T-helper 2 cell treated with Interferon-gamma antibody and Interleukin-4, amounts not matched to agents 100 ng/mL and 5 ng/mL, for 36 hours (primary cell): Measurements from ENCODE around the gene CCDC33. TPM values are rescaled to one million over a fixed set of nuclear protein-coding genes. Genes with fewer than 3 reads are reported as not detected.
"Not testable (repeated sequence)": the region's sequence is repeated elsewhere in the genome, so short reads cannot be mapped to it uniquely, and the experiment has no call there.

Experiments
- intact Hi-C: fragments of 100-400 bp; cut with micrococcal nuclease; formaldehyde crosslinking; loops from one replicate; pipeline ENCODE4 v1.15.1; 2023
- total RNA-seq: library from RNA; stranded (reverse); gene quantifications from 2 replicates; pipeline ENCODE4 v1.2.3, GENCODE V29; 2022

CCDC33 gene
- total RNA-seq, 1 donor from 2014 or later, result not detected

- intact Hi-C loops, result not testable (repeated sequence)
These were observed 119.9 kb downstream of the CCDC33 start for GRCh38 chr15:74356050-74356449.

- intact Hi-C loops, result not testable (repeated sequence)
These were observed 121.4 kb downstream of the CCDC33 start for GRCh38 chr15:74357514-74357913.

GRCh38 chr15:74359376-74359775 is 123.2 kb downstream of the CCDC33 start:
- intact Hi-C loops, result not testable (repeated sequence)

- intact Hi-C loops, result not testable (repeated sequence)
These were observed 124.7 kb downstream of the CCDC33 start for GRCh38 chr15:74360855-74361254.

- intact Hi-C loops, result no loop called here
These were observed 126.4 kb downstream of the CCDC33 start for GRCh38 chr15:74362482-74362881.

GRCh38 chr15:74364936-74365597 is 128.9 kb downstream of the CCDC33 start:
- intact Hi-C loops, result no loop called here

- intact Hi-C loops, result no loop called here
These were observed 129.7 kb downstream of the CCDC33 start for GRCh38 chr15:74365598-74366445.

- intact Hi-C loops, result no loop called here
These were observed 131.2 kb downstream of the CCDC33 start, which contains the start of gene CYP11A1 for GRCh38 chr15:74367296-74367854. Gene CYP11A1, minus strand, starts transcription at chr15:74367646. Its CDS starts 61 bp downstream, at chr15:74367585.

- intact Hi-C loops, result no loop called here
These were observed 132.0 kb downstream of the CCDC33 start for GRCh38 chr15:74368121-74368520.

- intact Hi-C loops, result no loop called here
These were observed 133.1 kb downstream of the CCDC33 start for GRCh38 chr15:74369084-74369745.

- intact Hi-C loops, result loop anchor here (5.0 kb wide), 1 partner anchor 418 kb away; no protein-coding TSS in a partner anchor
These were observed 133.6 kb downstream of the CCDC33 start for GRCh38 chr15:74369756-74370155.

GRCh38 chr15:74370471-74370870 is 134.3 kb downstream of the CCDC33 start:
- intact Hi-C loops, result loop anchor here (5.0 kb wide), 1 partner anchor 417 kb away; no protein-coding TSS in a partner anchor

- intact Hi-C loops, result loop anchor here (1.0 to 5.0 kb wide), 3 partner anchors 259 to 414 kb away; no protein-coding TSS in a partner anchor
These were observed 137.0 kb downstream of the CCDC33 start for GRCh38 chr15:74373056-74373650.

- intact Hi-C loops, result loop anchor here (1.0 to 5.0 kb wide), 8 partner anchors 29 to 413 kb away; partner anchors contain the start of genes CLK3 and UBL7
These were observed 137.9 kb downstream of the CCDC33 start for GRCh38 chr15:74373731-74374647.

- intact Hi-C loops, result loop anchor here (1.0 to 5.0 kb wide), 7 partner anchors 28 to 413 kb away; partner anchors contain the start of genes CLK3 and UBL7
These were observed 138.6 kb downstream of the CCDC33 start for GRCh38 chr15:74374648-74375302.

GRCh38 chr15:74375303-74375693 is 139.2 kb downstream of the CCDC33 start:
- intact Hi-C loops, result loop anchor here (1.0 to 2.0 kb wide), 2 partner anchors 28 to 63 kb away; no protein-coding TSS in a partner anchor

- intact Hi-C loops, result no loop called here
These were observed 140.1 kb downstream of the CCDC33 start for GRCh38 chr15:74376226-74376625.

- intact Hi-C loops, result no loop called here
These were observed 140.9 kb downstream of the CCDC33 start for GRCh38 chr15:74376825-74377581.
